GM20431 (cell line): ENCODE results near the gene MIEN1.

Source experiments
- in situ Hi-C: fragments of 300-500 bp; cut with MseI, MboI; formaldehyde crosslinking; loops from one replicate; pipeline ENCODE4 v1.15.0; 2020; ENCODE audit warnings: low sequenced_read_pairs; ENCODE audit not compliant: unreplicated experiment

MIEN1 gene

GRCh38 chr17:39744075-39744835, 13.9 kb upstream of the MIEN1 start:
- in situ Hi-C loops: loop anchor here (25.0 kb wide), 1 partner anchor 107 kb away; the partner anchor contains the start of genes PPP1R1B and STARD3

- in situ Hi-C loops: loop anchor here (25.0 kb wide), 1 partner anchor 106 kb away; the partner anchor contains the start of genes PPP1R1B and STARD3
Measured at GRCh38 chr17:39742856-39743436, 12.6 kb upstream of the MIEN1 start.

- in situ Hi-C loops: loop anchor here (25.0 kb wide), 1 partner anchor 105 kb away; the partner anchor contains the start of genes PPP1R1B and STARD3
Measured at GRCh38 chr17:39742126-39742855, 12.0 kb upstream of the MIEN1 start.

GRCh38 chr17:39740357-39741111, 10.2 kb upstream of the MIEN1 start:
- in situ Hi-C loops: loop anchor here (25.0 kb wide), 1 partner anchor 103 kb away; the partner anchor contains the start of genes PPP1R1B and STARD3

- in situ Hi-C loops: loop anchor here (25.0 kb wide), 1 partner anchor 103 kb away; the partner anchor contains the start of genes PPP1R1B and STARD3
Measured at GRCh38 chr17:39739885-39740356, 9.6 kb upstream of the MIEN1 start.

- in situ Hi-C loops: loop anchor here (25.0 kb wide), 1 partner anchor 102 kb away; the partner anchor contains the start of genes PPP1R1B and STARD3
Measured at GRCh38 chr17:39738983-39739884, 8.9 kb upstream of the MIEN1 start.

GRCh38 chr17:39738568-39738901, 8.2 kb upstream of the MIEN1 start:
- in situ Hi-C loops: loop anchor here (25.0 kb wide), 1 partner anchor 101 kb away; the partner anchor contains the start of genes PPP1R1B and STARD3

- in situ Hi-C loops: loop anchor here (25.0 kb wide), 1 partner anchor 101 kb away; the partner anchor contains the start of genes PPP1R1B and STARD3
Measured at GRCh38 chr17:39737760-39738567, 7.6 kb upstream of the MIEN1 start, which contains the start of gene GRB7. GRB7 (plus strand) TSS chr17:39737938; CDS start chr17:39742302, 4,364 bp downstream.

GRCh38 chr17:39737206-39737759, 7.0 kb upstream of the MIEN1 start:
- in situ Hi-C loops: loop anchor here (25.0 kb wide), 1 partner anchor 100 kb away; the partner anchor contains the start of genes PPP1R1B and STARD3

- in situ Hi-C loops: loop anchor here (25.0 kb wide), 1 partner anchor 99 kb away; the partner anchor contains the start of genes PPP1R1B and STARD3
Measured at GRCh38 chr17:39736319-39737165, 6.2 kb upstream of the MIEN1 start.

- in situ Hi-C loops: loop anchor here (25.0 kb wide), 1 partner anchor 99 kb away; the partner anchor contains the start of genes PPP1R1B and STARD3
Measured at GRCh38 chr17:39735882-39736281, 5.5 kb upstream of the MIEN1 start.

- in situ Hi-C loops: loop anchor here (25.0 kb wide), 1 partner anchor 95 kb away; the partner anchor contains the start of genes PPP1R1B and STARD3
Measured at GRCh38 chr17:39732586-39732985, 2.3 kb upstream of the MIEN1 start.

GRCh38 chr17:39729280-39729851, 966 bp downstream of the MIEN1 start:
- in situ Hi-C loops: loop anchor here (25.0 kb wide), 1 partner anchor 92 kb away; the partner anchor contains the start of genes PPP1R1B and STARD3

- in situ Hi-C loops: loop anchor here (25.0 kb wide), 1 partner anchor 90 kb away; the partner anchor contains the start of genes PPP1R1B and STARD3
Measured at GRCh38 chr17:39727556-39727955, 2.8 kb downstream of the MIEN1 start.

- in situ Hi-C loops: loop anchor here (25.0 kb wide), 1 partner anchor 89 kb away; the partner anchor contains the start of genes PPP1R1B and STARD3
Measured at GRCh38 chr17:39726617-39727016, 3.7 kb downstream of the MIEN1 start.
